ENCODE data around the gene ELAVL3. TPM values are rescaled to one million over a fixed set of nuclear protein-coding genes. Genes with fewer than 3 reads are reported as not detected.

Gene ELAVL3
- total and polyA plus RNA-seq, 2 of the 4 experiments (the other 2 are of a cell fraction), result not detected

- peak overlapping the region; percentile 69; the same call in 1 of the 2 replicates for H3K27ac ChIP-seq (ENCODE audit: insufficient read depth, low read length)
- H3K14ac ChIP-seq (replicated peaks; ENCODE audit: low read depth, low read length), result peak overlapping the region; percentile 91
- no TSS peak for BruUV-seq (replicated peaks)
- ATAC-seq (ENCODE audit: low read depth), result peak; percentile 15
- peaks cover 14 to 30% of the 10 kb centered on the region in 2 experiments; a peak in 3 of 4 replicates for H3K79me1 ChIP-seq (ENCODE audit: low read depth in 1 of 2, low read length in 2 of 2)
- TF ChIP-seq USF2 (IDR thresholded peaks at IDR 0.05; ENCODE audit: low read depth, low read length), result no peak
- no peak for TF ChIP-seq ELK1 (IDR thresholded peaks at IDR 0.05; ENCODE audit: borderline replicate concordance, low read depth, low read length)
- no peak for TF ChIP-seq NFE2L2 (IDR thresholded peaks at IDR 0.05; ENCODE audit: low read depth, low read length)
- no peak for TF ChIP-seq CHD1 (IDR thresholded peaks at IDR 0.05; ENCODE audit: low read depth, low read length)
- no peak for TF ChIP-seq RAD21 (IDR thresholded peaks at IDR 0.05; ENCODE audit: low read length)
- TF ChIP-seq CTCF (conservative IDR thresholded peaks at IDR 0.05; ENCODE audit: low read depth, low read length), result no peak
- TF ChIP-seq SMC3 (IDR thresholded peaks at IDR 0.05; ENCODE audit: low read depth, low read length), result no peak
- TF ChIP-seq CEBPB (IDR thresholded peaks at IDR 0.05; ENCODE audit: low read depth, low read length), result no peak
- TF ChIP-seq BHLHE40 (IDR thresholded peaks at IDR 0.05; ENCODE audit: low read depth, low read length), result no peak
- no peak for TF ChIP-seq FOS (IDR thresholded peaks at IDR 0.05; ENCODE audit: low read depth, low read length)
- TF ChIP-seq MAZ (IDR thresholded peaks at IDR 0.05; ENCODE audit: borderline replicate concordance, low read depth, low read length), result no peak
- no peak for TF ChIP-seq MXI1 (IDR thresholded peaks at IDR 0.05; ENCODE audit: borderline replicate concordance, low read depth, low read length)
- no peak for TF ChIP-seq RFX5 (IDR thresholded peaks at IDR 0.05; ENCODE audit: low read depth, low read length)
- TF ChIP-seq POLR2A (IDR thresholded peaks at IDR 0.05; ENCODE audit: low read depth, low read length), result no peak
- TF ChIP-seq MAFK (IDR thresholded peaks at IDR 0.05; ENCODE audit: low read depth, low read length), result no peak
- TF ChIP-seq RCOR1 (IDR thresholded peaks at IDR 0.05; ENCODE audit: insufficient replicate concordance, low read length), result no peak
- H4K5ac ChIP-seq (ENCODE audit: low read depth, low read length), result peak overlapping the region; percentile 90
- H4K20me1 ChIP-seq (ENCODE audit: insufficient read depth, low read length), result no peaks in the 10 kb centered on the region
- H4K91ac ChIP-seq (ENCODE audit: insufficient read depth, low read depth, low read length), result peak overlapping the region; percentile 82
- H2BK20ac ChIP-seq (ENCODE audit: low read depth, low read length), result no peak overlapping the region
- no peaks in the 10 kb centered on the region for H3K9me3 ChIP-seq (ENCODE audit: control insufficient read depth, insufficient read depth, low read length)
- peak overlapping the region; percentile 66 for H3K9ac ChIP-seq (ENCODE audit: low read depth, low read length)
- H3K56ac ChIP-seq (ENCODE audit: extremely low read depth, insufficient read depth, low read length), result no peak overlapping the region
- dilution Hi-C loops (cut with HindIII; ENCODE audit: low sequenced_read_pairs, unreplicated experiment) (no loop called here), in situ Hi-C loops (cut with MboI; ENCODE audit: low sequenced_read_pairs) (no loop called here), intact Hi-C loops (cut with micrococcal nuclease) (no loop called here)
- DNase-seq, result no peak
- H3K4me2 ChIP-seq (ENCODE audit: low read depth, low read length), result peak overlapping the region; percentile 95
- no peaks in the 10 kb centered on the region for H3K27me3 ChIP-seq (ENCODE audit: control insufficient read depth, insufficient read depth, low read length)
- H3K23ac ChIP-seq (ENCODE audit: low read depth, low read length), result no peak overlapping the region
- H2BK5ac ChIP-seq (ENCODE audit: low read depth, low read length, poor library complexity, severe bottlenecking), result peak overlapping the region; percentile 31
- ChIA-PET POLR2A (ENCODE audit: unreplicated experiment) (no interaction called here), CTCF (no interaction called here)
- peaks cover 4% of the 10 kb centered on the region for H3K9me1 ChIP-seq (ENCODE audit: insufficient read depth, low read length)
- H2BK120ac ChIP-seq (ENCODE audit: low read depth, low read length), result no peak overlapping the region
- peaks cover 1% of the 10 kb centered on the region for H3K36me3 ChIP-seq (ENCODE audit: control insufficient read depth, insufficient read depth, low read length)
- no peak overlapping the region for H2BK15ac ChIP-seq (ENCODE audit: low read depth, low read length)
- H3K4me3 ChIP-seq (ENCODE audit: insufficient read depth, low read depth, low read length), result peak overlapping the region; percentile 60
- 33% methylated on average over 9 of the region's 20 CpGs; no CpG with 5 or more reads in 1 of the 2 experiments for WGBS, 2 experiments (ENCODE audit: extremely low coverage in 2 of 2, insufficient read length in 1 of 2)
- H3K18ac ChIP-seq (ENCODE audit: low read depth, low read length), result no peak overlapping the region
- peaks cover 6% of the 10 kb centered on the region for H3K4me1 ChIP-seq (ENCODE audit: control insufficient read depth, insufficient read depth, low read length)
- peak overlapping the region; percentile 91 for H2AK5ac ChIP-seq (ENCODE audit: low read depth, low read length)
- peak overlapping the region; percentile 99 for H2AK9ac ChIP-seq (replicated peaks; ENCODE audit: low read depth, low read length, poor library complexity)
- peak overlapping the region; percentile 90 for H2AFZ ChIP-seq (replicated peaks; ENCODE audit: low read length, poor library complexity)
- peak overlapping the region; percentile 76 for H3K4ac ChIP-seq (ENCODE audit: low read depth, low read length)
- peak overlapping the region; percentile 78 to 94 for H4K8ac ChIP-seq (ENCODE audit: low read depth in 2 of 2, low read length in 2 of 2)
Measured at GRCh38 chr19:11506101-11506555, 25.3 kb upstream of the ELAVL3 start.
